GM18868 (cell line): ENCODE results near the gene ACVR2A.
A peak's percentile ranks its signal among the peaks of the same experiment; 100 is the strongest.

Source experiments
- ATAC-seq: cut with Tn5 transposase; IDR thresholded peaks from one replicate; pipeline ENCODE4 v1.9.1; 2021; ENCODE audit warnings: mild to moderate bottlenecking, moderate library complexity; ENCODE audit not compliant: unreplicated experiment

Gene ACVR2A

GRCh38 chr2:147917161-147917560 lies 72.3 kb downstream of the ACVR2A start:
- no peak for ATAC-seq

DNA sequence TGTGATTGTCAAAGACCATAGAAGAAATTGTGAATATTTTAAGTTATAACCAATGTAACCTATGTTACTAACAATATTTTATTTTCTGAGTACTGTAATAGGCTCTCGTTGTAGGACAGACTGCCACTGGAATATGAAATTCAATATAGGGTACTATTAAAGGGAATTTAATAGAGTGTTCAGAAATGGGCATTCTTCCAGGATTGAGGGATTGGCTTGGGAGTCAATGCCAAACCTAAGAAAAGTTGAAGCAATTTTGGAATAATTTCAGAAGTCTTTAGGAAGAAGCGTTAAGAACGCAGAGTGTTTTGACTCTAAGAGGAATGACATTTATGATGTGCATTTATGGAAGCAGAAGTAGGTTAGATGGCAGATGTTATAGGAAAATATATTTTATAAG lies 79.0 kb downstream of the ACVR2A start:
- no peak for ATAC-seq

DNA sequence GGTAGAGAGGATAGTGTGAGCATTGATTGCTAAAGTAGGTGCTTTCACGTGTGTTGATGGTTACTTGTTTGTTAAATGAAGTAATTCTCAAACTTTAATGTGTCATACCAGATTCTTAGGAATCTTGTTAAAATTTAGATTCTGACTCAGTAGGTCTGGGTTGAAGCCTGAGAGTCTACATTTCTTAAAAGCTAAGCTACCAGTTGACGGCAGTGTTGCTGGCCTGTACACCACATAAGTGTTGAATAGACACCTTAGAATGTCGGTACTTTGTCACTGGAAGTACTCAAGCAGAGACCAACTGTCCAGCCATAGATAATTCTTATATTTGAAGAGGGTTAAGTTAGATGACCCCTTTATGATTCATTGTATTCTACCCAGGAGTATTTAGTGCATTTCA lies 79.8 kb downstream of the ACVR2A start:
- no peak for ATAC-seq

GRCh38 chr2:147925886-147926285 lies 81.1 kb downstream of the ACVR2A start:
- no peak for ATAC-seq

DNA sequence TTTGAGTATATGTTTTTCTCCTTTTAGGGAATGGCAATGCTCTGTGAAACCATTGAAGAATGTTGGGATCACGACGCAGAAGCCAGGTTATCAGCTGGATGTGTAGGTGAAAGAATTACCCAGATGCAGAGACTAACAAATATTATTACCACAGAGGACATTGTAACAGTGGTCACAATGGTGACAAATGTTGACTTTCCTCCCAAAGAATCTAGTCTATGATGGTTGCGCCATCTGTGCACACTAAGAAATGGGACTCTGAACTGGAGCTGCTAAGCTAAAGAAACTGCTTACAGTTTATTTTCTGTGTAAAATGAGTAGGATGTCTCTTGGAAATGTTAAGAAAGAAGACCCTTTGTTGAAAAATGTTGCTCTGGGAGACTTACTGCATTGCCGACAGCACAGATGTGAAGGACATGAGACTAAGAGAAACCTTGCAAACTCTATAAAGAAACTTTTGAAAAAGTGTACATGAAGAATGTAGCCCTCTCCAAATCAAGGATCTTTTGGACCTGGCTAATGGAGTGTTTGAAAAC lies 82.3 kb downstream of the ACVR2A start:
- no peak for ATAC-seq

GRCh38 chr2:147933931-147934330 lies 89.1 kb downstream of the ACVR2A start:
- no peak for ATAC-seq

GRCh38 chr2:147934881-147935620 lies 90.2 kb downstream of the ACVR2A start:
- no peak for ATAC-seq

DNA sequence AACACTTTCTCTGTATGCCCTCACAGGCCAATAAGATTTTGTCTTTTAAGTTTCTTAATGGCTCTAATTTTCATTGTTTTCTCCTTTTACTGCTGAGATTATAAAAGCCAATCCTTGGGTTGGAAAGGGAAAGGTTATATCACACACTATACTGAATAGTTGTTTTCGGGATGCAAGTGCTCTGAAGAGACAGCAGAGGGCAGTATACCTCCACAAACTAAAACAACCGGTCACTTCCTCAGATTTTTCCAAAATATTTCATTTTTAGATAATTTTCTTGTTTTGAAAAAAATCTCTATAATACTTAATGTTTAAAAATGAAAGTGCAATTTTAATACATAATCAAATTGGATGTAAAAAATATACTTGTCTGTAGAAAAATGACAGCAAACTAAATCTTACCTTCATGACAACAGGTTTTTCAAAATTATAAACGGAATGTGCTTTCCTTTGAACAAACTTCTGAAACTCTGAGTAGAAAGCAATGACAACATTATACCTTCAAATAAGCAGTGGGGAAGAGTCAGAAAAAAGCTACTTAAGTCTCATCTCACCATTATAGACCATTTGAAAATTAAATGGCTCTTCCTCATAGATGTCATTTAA lies 93.0 kb downstream of the ACVR2A start:
- ATAC-seq, result peak; percentile 86

DNA sequence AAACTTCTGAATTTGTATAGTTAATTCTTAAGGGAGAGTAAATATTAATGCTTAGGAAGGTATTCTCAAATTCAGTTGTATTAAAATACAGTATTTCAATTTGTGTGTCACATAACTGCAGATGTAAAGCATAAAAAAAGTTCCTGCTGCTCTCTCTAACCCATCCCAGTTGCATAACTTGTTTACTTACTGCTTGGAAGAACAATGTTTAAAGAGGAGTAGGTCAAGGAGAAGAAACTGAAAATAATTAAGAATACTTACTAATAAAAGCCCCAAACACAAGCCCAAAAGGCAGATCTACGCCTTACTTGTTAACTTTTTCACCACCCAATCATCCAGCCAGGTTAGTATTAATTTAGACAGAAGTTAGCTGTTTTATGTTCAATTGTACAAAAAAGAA lies 94.5 kb downstream of the ACVR2A start:
- ATAC-seq, result no peak

DNA sequence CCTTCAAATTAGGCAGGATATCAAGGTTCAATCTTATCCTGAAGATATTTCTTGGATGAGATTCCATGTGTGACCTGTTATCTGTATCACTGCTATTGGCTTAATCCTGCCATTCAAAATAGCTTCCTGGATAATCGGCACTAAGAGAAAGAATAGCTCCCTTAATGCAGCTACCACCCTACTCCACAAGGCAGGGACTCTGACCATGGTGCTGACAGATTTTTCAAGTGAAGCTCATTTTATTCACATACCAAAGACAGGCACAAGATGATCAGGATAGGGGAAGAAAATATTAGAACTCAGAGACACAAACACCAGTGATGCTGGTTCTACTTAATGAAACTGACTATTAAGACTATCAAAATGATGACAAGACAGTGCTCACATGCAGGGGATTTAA lies 100.8 kb downstream of the ACVR2A start:
- ATAC-seq, result no peak

DNA sequence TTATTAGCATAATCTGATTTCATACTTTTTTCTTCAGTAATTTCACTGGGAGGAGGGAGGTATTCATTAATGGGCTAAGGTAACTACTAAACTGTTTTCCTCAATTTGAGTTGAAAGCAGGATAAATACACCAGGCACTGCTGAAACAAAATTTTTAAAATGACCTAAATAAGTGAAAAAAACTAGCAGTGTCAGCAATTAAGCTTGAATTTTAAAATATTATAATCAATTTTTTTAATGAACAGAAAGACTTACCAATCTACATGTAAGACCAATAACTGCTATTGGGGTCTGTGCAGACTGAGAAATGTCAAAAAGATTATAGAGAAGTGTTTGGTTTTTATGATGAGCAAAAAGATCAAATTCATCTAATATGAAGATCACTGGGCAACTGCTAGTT lies 107.3 kb downstream of the ACVR2A start:
- ATAC-seq, result no peak

DNA sequence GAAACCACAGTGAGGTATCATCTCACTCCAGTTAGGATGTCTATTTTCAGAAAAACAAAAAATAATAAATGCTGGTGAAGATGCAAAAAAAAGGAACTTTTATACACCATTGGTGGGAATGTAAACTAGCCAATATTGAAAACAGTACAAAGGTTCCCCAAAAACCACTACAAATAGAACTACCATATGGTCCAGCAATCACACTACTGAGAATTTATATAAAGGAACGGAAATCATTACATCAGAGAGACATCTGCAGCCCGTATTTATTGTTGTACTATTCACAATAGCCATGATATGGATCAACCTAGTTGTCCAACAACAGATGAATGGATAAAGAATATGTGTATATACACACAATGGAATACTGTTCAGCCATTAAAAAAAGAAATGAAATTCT lies 123.7 kb downstream of the ACVR2A start:
- ATAC-seq, result no peak

- no peak for ATAC-seq
Measured at GRCh38 chr2:147976102-147976501, 131.3 kb downstream of the ACVR2A start.

DNA sequence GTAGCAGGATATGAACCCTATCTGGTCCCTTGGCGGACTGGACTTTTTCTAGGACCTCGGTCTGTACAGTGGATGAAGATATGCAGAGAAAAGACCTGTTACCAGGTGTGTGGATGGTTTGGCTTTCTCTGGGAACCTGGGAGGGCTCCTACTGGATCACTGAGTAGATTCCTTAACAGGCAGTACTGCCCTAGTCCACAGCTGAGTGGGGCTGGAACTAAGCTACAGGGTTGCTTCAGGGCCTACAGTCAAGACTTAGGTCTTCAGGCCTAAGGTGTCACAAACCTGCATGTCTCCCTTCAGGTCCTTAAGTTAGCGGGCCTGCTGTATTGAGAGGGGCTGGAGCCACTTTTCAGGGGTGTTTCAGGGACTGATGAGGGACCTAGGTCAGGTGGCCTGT lies 132.8 kb downstream of the ACVR2A start:
- no peak for ATAC-seq
